Measurements from ENCODE around the gene HIPK1.

GRCh38 chr1:113903501-113904292, 25.4 kb upstream of the HIPK1 start:
- TF ChIP-seq, protein P1, sequence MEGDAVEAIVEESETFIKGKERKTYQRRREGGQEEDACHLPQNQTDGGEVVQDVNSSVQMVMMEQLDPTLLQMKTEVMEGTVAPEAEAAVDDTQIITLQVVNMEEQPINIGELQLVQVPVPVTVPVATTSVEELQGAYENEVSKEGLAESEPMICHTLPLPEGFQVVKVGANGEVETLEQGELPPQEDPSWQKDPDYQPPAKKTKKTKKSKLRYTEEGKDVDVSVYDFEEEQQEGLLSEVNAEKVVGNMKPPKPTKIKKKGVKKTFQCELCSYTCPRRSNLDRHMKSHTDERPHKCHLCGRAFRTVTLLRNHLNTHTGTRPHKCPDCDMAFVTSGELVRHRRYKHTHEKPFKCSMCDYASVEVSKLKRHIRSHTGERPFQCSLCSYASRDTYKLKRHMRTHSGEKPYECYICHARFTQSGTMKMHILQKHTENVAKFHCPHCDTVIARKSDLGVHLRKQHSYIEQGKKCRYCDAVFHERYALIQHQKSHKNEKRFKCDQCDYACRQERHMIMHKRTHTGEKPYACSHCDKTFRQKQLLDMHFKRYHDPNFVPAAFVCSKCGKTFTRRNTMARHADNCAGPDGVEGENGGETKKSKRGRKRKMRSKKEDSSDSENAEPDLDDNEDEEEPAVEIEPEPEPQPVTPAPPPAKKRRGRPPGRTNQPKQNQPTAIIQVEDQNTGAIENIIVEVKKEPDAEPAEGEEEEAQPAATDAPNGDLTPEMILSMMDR (IDR thresholded peaks at IDR 0.05): no peak
- no peak for TF ChIP-seq POLR2A (IDR thresholded peaks at IDR 0.05)
- TF ChIP-seq EP300 (IDR thresholded peaks at IDR 0.05): no peak
- no peak for TF ChIP-seq POLR2AphosphoS5 (IDR thresholded peaks at IDR 0.05)

Data from gastroesophageal sphincter (tissue), 3 donors.